Left lung (tissue), 10 donors: Measurements from ENCODE around the gene TRAF1. TPM values are rescaled to one million over a fixed set of nuclear protein-coding genes. Genes with fewer than 3 reads are reported as not detected.

Experiments
- ATAC-seq: fragments of 200-7000 bp; cut with Tn5 transposase; one replicate; pipeline ENCODE4 v1.9.1; 2020; ENCODE audit warnings: moderate library complexity
- DNase-seq, 4 donors: peaks; one replicate each; pipeline ENCODE4 v3.0.0-alpha.2; 2013 to 2020
- H3K27ac ChIP-seq, 2 donors: fragments of 200-600 bp; sonication (generic) in 1 of 2; one replicate each; pipeline versions ENCODE4 v1.5.0 to v1.8.0; 2020 to 2021
- H3K27me3 ChIP-seq, 2 donors: fragments of 200-600 bp; sonication (generic) in 1 of 2; one replicate each; pipeline versions ENCODE4 v1.5.0 to v1.8.0; 2020 to 2021
- H3K36me3 ChIP-seq, 2 donors: fragments of 200-600 bp; sonication (generic) in 1 of 2; one replicate each; pipeline versions ENCODE4 v1.5.0 to v1.8.0; 2020 to 2021
- H3K4me1 ChIP-seq, 2 donors: fragments of 200-600 bp; one replicate each; pipeline ENCODE4 v1.8.0; 2021
- H3K4me3 ChIP-seq, 2 donors: fragments of 200-600 bp; sonication (generic) in 1 of 2; one replicate each; pipeline versions ENCODE4 v1.5.0 to v1.8.0; 2020 to 2021; ENCODE audit warnings: mild to moderate bottlenecking in 1 of 2
- H3K9me3 ChIP-seq, 2 donors: fragments of 200-600 bp; sonication (generic) in 1 of 2; one replicate each; pipeline versions ENCODE4 v1.5.0 to v1.8.0; 2020 to 2021
- CTCF ChIP-seq, 2 donors: fragments of 200-600 bp; sonication (generic) in 1 of 2; IDR thresholded peaks; one replicate each; pipeline versions ENCODE4 v1.5.0 to v1.8.0; 2021; ENCODE audit warnings: antibody characterized with exemption in 2 of 2
- intact Hi-C, 2 donors: fragments of 100-400 bp; cut with DNase I; formaldehyde crosslinking; loops; one replicate each; pipeline versions ENCODE4 v1.11.2 to v1.14.2; 2022
- polyA plus RNA-seq, 6 donors: library from polyadenylated mRNA; unstranded; fragments of 120-200 nt; gene quantifications; one replicate each; pipeline ENCODE4 v1.2.1, GENCODE V29; 2013; ENCODE audit not compliant: insufficient read length in 6 of 6
- total RNA-seq, 2 donors: library from RNA; stranded (reverse); fragmentation: NEBNext Ultra II Directional; extraction: Animal tissue kit (Norgen Biotek cat#: 25700); gene quantifications; one replicate each; pipeline ENCODE4 v1.2.1, GENCODE V29; 2021
- donor health status: DM: no; HTN: yes; CAD: no.
- donor health status: DM: no; HTN: no; CAD: no.

TRAF1 gene
- total and polyA plus RNA-seq, 8 donors = 4.4 to 10.8 (median 8.5) TPM

- Histone ChIP-seq H3K4me3 (no peak overlapping the region), H3K27me3 (peaks cover 0 to 5% of the 10 kb centered on the region in 2 donors), H3K27ac (no peak overlapping the region), H3K4me1 (peaks cover 8 to 15% of the 10 kb centered on the region in 2 donors), H3K9me3 (no peaks in the 10 kb centered on the region), H3K36me3 (peaks cover 0 to 8% of the 10 kb centered on the region in 2 donors)
- no peak for TF ChIP-seq CTCF (IDR thresholded peaks at IDR 0.05)
- no peak for DNase-seq
- no peak for ATAC-seq
- intact Hi-C loops = no loop called here
Measured at GRCh38 chr9:120898396-120898795, 28.2 kb downstream of the TRAF1 start.

GRCh38 chr9:120895951-120896350 is 30.6 kb downstream of the TRAF1 start:
- peaks cover 11 to 26% of the 10 kb centered on the region in 2 donors for H3K4me1 ChIP-seq
- ATAC-seq = no peak
- no peak for DNase-seq
- TF ChIP-seq CTCF (IDR thresholded peaks at IDR 0.05) = no peak
- intact Hi-C loops = no loop called here
- H3K4me3 ChIP-seq = no peak overlapping the region
- H3K27ac ChIP-seq = no peak overlapping the region
- peaks cover 0 to 5% of the 10 kb centered on the region in 2 donors for H3K27me3 ChIP-seq
- no peaks in the 10 kb centered on the region for H3K36me3 ChIP-seq
- no peaks in the 10 kb centered on the region for H3K9me3 ChIP-seq

- TF ChIP-seq CTCF (IDR thresholded peaks at IDR 0.05) = no peak
Measured at GRCh38 chr9:120894321-120895148, 32.1 kb downstream of the TRAF1 start.

GRCh38 chr9:120893611-120894307 is 32.8 kb downstream of the TRAF1 start:
- ATAC-seq = peak; percentile 14
- no peak for TF ChIP-seq CTCF (IDR thresholded peaks at IDR 0.05)
- DNase-seq = no peak
- no peaks in the 10 kb centered on the region for H3K36me3 ChIP-seq
- H3K4me1 ChIP-seq = peaks cover 14 to 30% of the 10 kb centered on the region in 2 donors
- intact Hi-C loops = no loop called here
- H3K27me3 ChIP-seq = peaks cover 0 to 5% of the 10 kb centered on the region in 2 donors
- no peaks in the 10 kb centered on the region for H3K9me3 ChIP-seq
- no peak overlapping the region for H3K4me3 ChIP-seq
- peak overlapping the region in 1 of 2 donors; percentile 23 for H3K27ac ChIP-seq

More at GRCh38 chr9:120894321-120895148, 32.1 kb downstream of the TRAF1 start:
- Histone ChIP-seq H3K27ac (peak overlapping the region in 1 of 2 donors; percentile 33), H3K4me1 (peaks cover 14 to 30% of the 10 kb centered on the region in 2 donors), H3K27me3 (peaks cover 0 to 5% of the 10 kb centered on the region in 2 donors), H3K36me3 (no peaks in the 10 kb centered on the region), H3K4me3 (no peak overlapping the region), H3K9me3 (no peaks in the 10 kb centered on the region)
- intact Hi-C loops = no loop called here
- DNase-seq (peak in 2 of 4 donors; percentile 83 to 88), ATAC-seq (peak; percentile 70)
